ENCODE measurements around the gene C10orf105. TPM values are rescaled to one million over a fixed set of nuclear protein-coding genes. Genes with fewer than 3 reads are reported as not detected.

Gene C10orf105
- total and polyA plus RNA-seq, 8 donors, result 0.17 to 1.0 (median 0.57) TPM

GRCh38 chr10:71757399-71757922, 37.9 kb upstream of the C10orf105 start:
- intact Hi-C loops (cut with DNase I), result no loop called here
- ATAC-seq (no peak), DNase-seq (no peak)
- TF ChIP-seq CTCF (IDR thresholded peaks at IDR 0.05), result no peak
- no peak overlapping the region for H3K4me3 ChIP-seq
- peaks cover 0 to 73% of the 10 kb centered on the region in 2 donors for H3K36me3 ChIP-seq
- peaks cover 13 to 93% of the 10 kb centered on the region in 2 donors for H3K4me1 ChIP-seq
- H3K27me3 ChIP-seq, result no peaks in the 10 kb centered on the region
- H3K9me3 ChIP-seq, result no peaks in the 10 kb centered on the region
- H3K27ac ChIP-seq, result peak overlapping the region; percentile 7 to 94

- Histone ChIP-seq H3K27me3 (no peaks in the 10 kb centered on the region), H3K4me1 (peaks cover 13 to 93% of the 10 kb centered on the region in 2 donors), H3K4me3 (no peak overlapping the region), H3K27ac (peak overlapping the region; percentile 33 to 94), H3K36me3 (peaks cover 0 to 73% of the 10 kb centered on the region in 2 donors), H3K9me3 (no peaks in the 10 kb centered on the region)
- DNase-seq (peak in 2 of 4 donors; percentile 69 to 77), ATAC-seq (no peak)
- no peak for TF ChIP-seq CTCF (IDR thresholded peaks at IDR 0.05)
- intact Hi-C loops (cut with DNase I), result no loop called here
These were observed 37.0 kb upstream of the C10orf105 start for GRCh38 chr10:71756311-71757191.

GRCh38 chr10:71755179-71755879, 35.8 kb upstream of the C10orf105 start:
- H3K27ac ChIP-seq, result peak overlapping the region in 1 of 2 donors; percentile 94
- TF ChIP-seq CTCF (IDR thresholded peaks at IDR 0.05), result no peak
- H3K4me1 ChIP-seq, result peaks cover 13 to 92% of the 10 kb centered on the region in 2 donors
- peaks cover 0 to 73% of the 10 kb centered on the region in 2 donors for H3K36me3 ChIP-seq
- no peaks in the 10 kb centered on the region for H3K27me3 ChIP-seq
- ATAC-seq (no peak), DNase-seq (no peak)
- intact Hi-C loops (cut with DNase I), result no loop called here
- H3K9me3 ChIP-seq, result no peaks in the 10 kb centered on the region
- H3K4me3 ChIP-seq, result no peak overlapping the region

- peak; percentile 24 for ATAC-seq
- Histone ChIP-seq H3K4me3 (no peak overlapping the region), H3K27ac (peak overlapping the region; percentile 13 to 94), H3K4me1 (peaks cover 13 to 98% of the 10 kb centered on the region in 2 donors), H3K9me3 (no peaks in the 10 kb centered on the region), H3K27me3 (no peaks in the 10 kb centered on the region), H3K36me3 (peaks cover 0 to 79% of the 10 kb centered on the region in 2 donors)
- DNase-seq, result no peak
- intact Hi-C loops (cut with DNase I), result no loop called here
- TF ChIP-seq CTCF (IDR thresholded peaks at IDR 0.05), result no peak
These were observed 35.0 kb upstream of the C10orf105 start for GRCh38 chr10:71754562-71754961.
